Neutrophil (primary cell): ENCODE results near the gene ZNF547.

Experiments
- H3K27ac ChIP-seq: fragments of 200-600 bp; sonication (generic); 2 replicates; pipeline ENCODE4 v1.5.1; 2016; ENCODE audit warnings: mild to moderate bottlenecking, moderate library complexity
- H3K27me3 ChIP-seq: fragments of 200-600 bp; sonication (generic); 2 replicates; pipeline ENCODE4 v1.6.0; 2016; ENCODE audit warnings: mild to moderate bottlenecking
- H3K36me3 ChIP-seq: fragments of 200-600 bp; sonication (generic); 2 replicates; pipeline ENCODE4 v1.5.1; 2017
- H3K4me1 ChIP-seq, 2 experiments: fragments of 200-600 bp in 1 of 2; sonication (generic) in 1 of 2; 1 replicate in 1 of 2; 2 replicates in 1 of 2; pipeline versions ENCODE4 v1.5.1 to v1.6.1; 2013 to 2016; ENCODE audit warnings: low read depth in 1 of 2, low read length in 1 of 2, mild to moderate bottlenecking in 1 of 2, moderate library complexity in 1 of 2; ENCODE audit not compliant: control insufficient read depth in 1 of 2, insufficient read depth in 1 of 2
- H3K4me3 ChIP-seq, 2 experiments: fragments of 200-600 bp in 1 of 2; sonication (generic) in 1 of 2; 1 replicate in 1 of 2; 2 replicates in 1 of 2; pipeline ENCODE4 v1.5.1; 2013 to 2016; ENCODE audit warnings: low read depth in 1 of 2, low read length in 1 of 2, mild to moderate bottlenecking in 1 of 2, moderate library complexity in 1 of 2
- H3K9me3 ChIP-seq: fragments of 200-600 bp; sonication (generic); 2 replicates; pipeline ENCODE4 v1.5.1; 2016
- CTCF ChIP-seq: fragments of 200-600 bp; sonication (generic); IDR thresholded peaks from 2 replicates; pipeline ENCODE4 v1.5.1; 2016; ENCODE audit warnings: antibody characterized with exemption

The ZNF547 gene

GRCh38 chr19:57362997-57363687 is at the start of gene ZNF547, which contains the start of gene TRAPPC2B:
Gene ZNF547 (plus strand): TSS chr19:57363551. CDS start chr19:57368556, 5,005 bp downstream.
Gene TRAPPC2B (plus strand): TSS chr19:57363551. CDS start chr19:57364834, 1,283 bp downstream.
- no peaks in the 10 kb centered on the region for H3K36me3 ChIP-seq
- peak within 1 kb of the TSS; percentile 81 for H3K27ac ChIP-seq
- peaks cover 11 to 19% of the 10 kb centered on the region in 2 experiments for H3K4me1 ChIP-seq
- no peak for TF ChIP-seq CTCF
- peaks cover 42% of the 10 kb centered on the region for H3K9me3 ChIP-seq
- peak within 1 kb of the TSS; percentile 55 to 58 for H3K4me3 ChIP-seq
- H3K27me3 ChIP-seq = no peaks in the 10 kb centered on the region

DNA sequence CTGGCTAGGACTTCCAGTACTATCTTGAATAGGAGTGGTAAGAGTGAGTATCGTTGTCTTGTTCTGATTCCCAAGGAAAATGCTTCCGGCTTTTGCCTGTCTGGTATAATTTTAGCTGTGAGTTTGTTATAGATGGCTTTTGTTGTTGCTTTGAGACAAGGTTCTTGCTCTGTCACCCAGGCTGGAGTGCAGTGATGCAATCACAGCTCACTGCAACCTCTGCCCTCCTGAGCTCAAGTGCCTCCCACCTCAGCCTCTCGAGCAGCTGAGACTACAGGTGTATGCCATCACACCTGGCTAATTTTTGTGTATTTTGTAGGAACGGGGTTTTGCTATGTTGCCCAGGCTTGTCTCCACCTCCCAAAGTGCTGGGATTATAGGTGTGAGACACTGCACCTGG is 49.2 kb upstream of the ZNF547 start:
- Histone ChIP-seq H3K4me1 (no peaks in the 10 kb centered on the region), H3K27me3 (peaks cover 56% of the 10 kb centered on the region), H3K4me3 (no peak overlapping the region), H3K36me3 (no peaks in the 10 kb centered on the region), H3K27ac (no peak overlapping the region), H3K9me3 (peaks cover 9% of the 10 kb centered on the region)
- no peak for TF ChIP-seq CTCF

DNA sequence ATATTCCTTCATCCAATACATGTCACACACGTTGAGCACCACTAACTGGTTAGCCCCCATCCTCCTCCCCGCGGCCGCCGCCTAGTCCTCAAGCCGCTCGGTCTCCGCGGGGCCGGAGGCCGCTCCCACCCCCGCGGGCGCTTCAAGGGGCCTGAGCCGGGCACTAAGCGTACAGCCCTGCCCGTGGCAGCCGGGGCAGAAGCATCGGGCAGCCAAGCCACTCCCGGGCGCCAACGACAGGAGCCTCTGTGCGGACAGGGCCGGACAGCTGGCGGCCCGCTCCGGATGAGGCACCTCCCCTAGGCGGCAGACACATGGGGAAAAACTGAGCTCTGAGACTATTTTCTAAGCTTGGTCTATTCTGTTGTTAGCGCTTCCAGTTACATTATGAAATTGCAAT is 45.8 kb upstream of the ZNF547 start:
- Histone ChIP-seq H3K27ac (no peak overlapping the region), H3K27me3 (peaks cover 56% of the 10 kb centered on the region), H3K9me3 (peaks cover 9% of the 10 kb centered on the region), H3K4me1 (peaks cover 15 to 21% of the 10 kb centered on the region in 2 experiments), H3K36me3 (no peaks in the 10 kb centered on the region), H3K4me3 (no peak overlapping the region)
- TF ChIP-seq CTCF = no peak

GRCh38 chr19:57319869-57320179 is 43.5 kb upstream of the ZNF547 start:
- H3K27ac ChIP-seq = peak overlapping the region; percentile 81
- H3K36me3 ChIP-seq = peaks cover 10% of the 10 kb centered on the region
- H3K27me3 ChIP-seq = peaks cover 42% of the 10 kb centered on the region
- TF ChIP-seq CTCF = no peak
- H3K4me1 ChIP-seq = peaks cover 15 to 21% of the 10 kb centered on the region in 2 experiments
- H3K4me3 ChIP-seq = peak overlapping the region; percentile 77 to 81
- H3K9me3 ChIP-seq = peaks cover 9% of the 10 kb centered on the region

- Histone ChIP-seq H3K4me1 (peaks cover 15 to 21% of the 10 kb centered on the region in 2 experiments), H3K9me3 (peaks cover 9% of the 10 kb centered on the region), H3K36me3 (peaks cover 17% of the 10 kb centered on the region), H3K27me3 (peaks cover 36% of the 10 kb centered on the region), H3K4me3 (peak within 1 kb of the TSS; percentile 77 to 81), H3K27ac (peak within 1 kb of the TSS; percentile 81)
- no peak for TF ChIP-seq CTCF
These were observed 42.9 kb upstream of the ZNF547 start, which contains the start of gene ZNF543 for GRCh38 chr19:57320180-57321084. Gene ZNF543 (plus strand): TSS chr19:57320472. CDS start chr19:57320854, 382 bp downstream.
